ENCODE data around the gene TUBGCP2.

DNA sequence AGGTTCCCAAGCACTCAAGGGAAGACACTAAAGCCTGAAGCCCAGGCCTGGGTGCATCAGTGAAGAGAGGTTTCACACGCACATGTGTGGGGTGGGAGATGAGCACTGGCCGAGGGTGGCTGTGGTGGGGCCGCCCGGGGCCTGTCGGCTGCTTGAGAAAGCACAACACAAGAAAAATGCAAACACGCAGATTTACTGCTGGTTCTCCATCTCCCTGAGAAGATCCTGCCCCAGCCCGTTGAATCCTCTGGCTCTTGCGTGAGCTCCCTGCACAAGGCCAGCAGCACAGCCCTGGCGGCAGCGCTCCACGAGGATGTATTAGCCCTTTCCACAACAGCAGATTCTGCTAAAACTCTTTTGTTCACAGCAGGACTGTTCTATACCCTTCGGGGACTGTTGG lies 6.2 kb upstream of the TUBGCP2 start:
- TF ChIP-seq, protein P1, sequence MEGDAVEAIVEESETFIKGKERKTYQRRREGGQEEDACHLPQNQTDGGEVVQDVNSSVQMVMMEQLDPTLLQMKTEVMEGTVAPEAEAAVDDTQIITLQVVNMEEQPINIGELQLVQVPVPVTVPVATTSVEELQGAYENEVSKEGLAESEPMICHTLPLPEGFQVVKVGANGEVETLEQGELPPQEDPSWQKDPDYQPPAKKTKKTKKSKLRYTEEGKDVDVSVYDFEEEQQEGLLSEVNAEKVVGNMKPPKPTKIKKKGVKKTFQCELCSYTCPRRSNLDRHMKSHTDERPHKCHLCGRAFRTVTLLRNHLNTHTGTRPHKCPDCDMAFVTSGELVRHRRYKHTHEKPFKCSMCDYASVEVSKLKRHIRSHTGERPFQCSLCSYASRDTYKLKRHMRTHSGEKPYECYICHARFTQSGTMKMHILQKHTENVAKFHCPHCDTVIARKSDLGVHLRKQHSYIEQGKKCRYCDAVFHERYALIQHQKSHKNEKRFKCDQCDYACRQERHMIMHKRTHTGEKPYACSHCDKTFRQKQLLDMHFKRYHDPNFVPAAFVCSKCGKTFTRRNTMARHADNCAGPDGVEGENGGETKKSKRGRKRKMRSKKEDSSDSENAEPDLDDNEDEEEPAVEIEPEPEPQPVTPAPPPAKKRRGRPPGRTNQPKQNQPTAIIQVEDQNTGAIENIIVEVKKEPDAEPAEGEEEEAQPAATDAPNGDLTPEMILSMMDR (conservative IDR thresholded peaks at IDR 0.05; ENCODE audit: low read depth, low read length), result no peak
- no peak for TF ChIP-seq EZH2 (IDR thresholded peaks at IDR 0.05; ENCODE audit: borderline replicate concordance, low read depth, low read length, poor library complexity, severe bottlenecking)

Measured in A673 (cell line).